Stimulated activated CD4-positive, alpha-beta T cell treated with anti-CD3 and anti-CD28 coated beads, Interleukin-12 subunit alpha, Interleukin-12 subunit beta, amount 100 ng/mL, for 48 hours (primary cell): ENCODE measurements around the gene PGP.

Source experiments
- DNase-seq, 3 donors: peaks; one replicate each; pipeline ENCODE4 v3.0.0-alpha.2; 2020; ENCODE audit warnings: low read depth in 2 of 3, low spot score in 1 of 3

The PGP gene

DNA sequence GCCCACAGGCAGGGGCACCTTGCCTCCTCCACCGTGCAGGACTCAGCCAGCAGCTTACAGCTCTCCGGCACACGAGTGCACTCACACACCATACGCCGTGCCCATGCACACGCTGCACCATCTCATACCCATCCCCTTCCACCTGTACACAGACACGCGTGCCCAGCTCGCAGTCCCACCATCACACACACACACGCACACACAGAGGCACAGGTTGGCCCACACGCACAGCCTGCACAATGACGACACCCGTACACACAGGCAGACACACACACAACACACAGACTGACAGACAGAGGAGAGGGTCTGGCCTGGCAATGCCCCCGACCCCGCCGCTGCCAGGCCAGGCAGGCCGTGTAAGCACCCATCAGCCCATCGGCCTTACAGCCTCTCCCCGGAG lies 30.3 kb downstream of the PGP start:
- DNase-seq = no peak

DNA sequence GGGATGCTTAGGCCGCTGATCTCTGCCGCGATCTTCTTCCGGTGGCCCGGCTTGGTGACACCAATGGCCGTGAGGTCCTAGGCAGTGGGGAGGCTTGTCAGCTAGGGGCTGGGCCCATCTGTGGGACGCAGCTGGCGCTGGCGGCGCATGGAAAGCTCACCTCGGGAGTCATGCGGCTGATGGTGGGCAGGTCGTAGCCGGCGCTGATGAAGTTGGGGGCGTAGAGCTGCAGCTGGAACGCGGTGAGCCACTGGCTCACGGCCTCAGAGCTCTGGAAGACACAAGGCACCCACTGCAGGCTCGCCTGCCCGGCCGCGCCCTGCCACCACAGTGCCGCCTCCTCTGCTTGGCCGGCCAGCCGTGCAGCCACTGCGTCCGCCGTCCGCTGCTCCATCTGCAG lies 31.0 kb downstream of the PGP start:
- no peak for DNase-seq

DNA sequence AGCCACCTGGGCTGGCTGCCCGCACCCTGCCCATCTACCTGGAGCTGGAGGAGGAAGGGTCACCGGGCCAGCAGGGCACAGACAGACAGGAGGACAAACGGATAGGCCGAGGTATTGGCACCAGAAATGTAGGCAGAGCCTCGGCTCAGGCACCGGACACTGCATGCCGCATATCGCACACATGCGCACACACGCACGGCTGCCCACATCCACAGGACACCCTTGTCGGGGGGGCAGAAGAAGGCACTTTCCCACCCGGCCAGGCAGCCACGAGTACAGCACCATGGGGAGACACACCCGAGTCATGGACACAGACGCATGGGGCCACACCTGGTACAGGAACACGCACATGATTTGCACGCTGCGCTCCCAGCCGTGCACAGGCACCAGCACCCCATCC lies 32.7 kb downstream of the PGP start:
- DNase-seq = no peak

DNA sequence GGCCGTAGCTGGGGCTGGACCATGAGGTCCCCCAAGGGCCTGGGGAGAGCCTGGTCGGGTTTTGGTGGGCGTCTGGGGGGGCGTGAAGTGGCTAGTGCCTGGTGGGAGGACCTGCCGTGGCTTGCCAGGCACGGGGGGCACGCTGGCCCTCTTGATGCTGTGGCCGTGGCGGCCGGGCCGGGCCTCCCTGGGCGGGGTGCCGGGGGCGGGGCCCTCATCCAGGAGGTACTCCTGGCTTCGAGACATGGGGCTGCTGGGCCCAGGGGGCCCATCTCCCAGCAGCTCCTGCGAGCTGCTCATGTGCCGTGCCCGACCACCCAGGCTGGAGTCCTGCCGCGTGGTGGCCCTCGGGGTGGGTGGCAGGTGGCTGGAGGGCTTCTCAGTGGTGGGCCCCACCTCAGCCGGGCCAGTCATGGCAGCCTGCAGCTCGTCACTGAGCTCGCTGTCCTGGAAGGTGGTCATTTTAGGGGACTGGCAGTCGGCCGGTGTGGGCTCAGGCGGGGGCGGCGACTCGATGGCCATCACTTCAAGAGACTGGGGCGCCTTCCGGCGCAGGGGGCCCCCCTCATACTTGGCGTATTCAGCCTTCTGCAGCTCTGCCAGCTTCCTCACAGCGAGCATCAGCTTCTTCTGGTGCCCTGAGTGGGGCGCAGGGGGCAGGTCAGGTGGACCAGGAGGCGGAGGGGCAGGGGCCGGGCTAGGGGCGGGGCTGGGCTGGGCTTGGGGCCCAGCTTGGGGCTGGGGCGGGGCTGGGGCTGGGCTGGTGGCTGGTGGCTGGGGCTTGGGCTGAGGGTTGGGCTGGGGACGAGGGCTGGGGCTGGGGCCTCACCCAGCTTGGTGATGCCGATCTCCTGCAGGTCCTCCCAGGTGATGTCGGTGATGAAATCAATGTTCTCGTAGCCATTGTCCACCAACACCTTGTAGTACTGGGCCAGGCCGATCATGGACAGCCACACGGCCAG lies 33.4 kb downstream of the PGP start:
- DNase-seq = no peak

DNA sequence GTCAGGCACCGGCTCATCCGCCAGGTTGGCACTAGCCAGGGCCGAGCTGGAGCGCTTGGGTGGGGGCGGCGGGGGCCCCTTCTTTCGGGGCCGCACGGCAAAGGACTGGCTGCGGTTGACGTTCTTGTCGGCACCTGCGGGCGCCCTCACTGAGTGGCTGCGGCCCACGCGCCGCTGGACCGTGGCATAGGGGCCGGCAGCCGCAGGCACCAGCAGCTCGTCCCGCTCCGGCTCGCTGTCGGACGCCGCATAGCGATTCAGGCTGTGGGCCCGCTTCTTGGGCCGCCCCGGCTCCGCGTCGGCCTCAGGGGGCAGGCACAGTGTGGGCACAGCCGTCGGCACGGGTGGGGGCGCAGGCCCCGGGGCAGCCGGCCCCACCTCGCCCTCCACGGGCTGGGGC lies 34.2 kb downstream of the PGP start:
- DNase-seq = no peak

DNA sequence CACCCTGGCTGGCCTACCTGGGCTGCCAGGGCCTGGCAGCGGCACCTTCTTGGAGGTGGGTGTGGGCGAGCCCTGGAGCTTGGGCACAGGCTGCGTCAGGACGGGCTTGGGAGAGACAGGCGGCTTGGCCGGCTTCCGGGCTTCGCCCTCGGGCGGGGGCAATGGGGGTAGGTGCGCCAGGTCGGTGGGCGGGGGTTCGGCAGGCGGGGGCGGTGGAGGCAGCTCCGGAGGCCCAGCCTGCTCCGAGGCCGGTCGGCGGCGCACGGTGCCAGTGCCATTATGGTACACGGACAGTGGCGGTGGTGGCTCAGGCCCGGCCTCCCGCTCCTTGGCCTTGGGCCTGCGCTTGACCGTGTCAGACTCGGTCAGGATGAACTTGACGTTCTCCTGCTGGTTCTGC lies 35.1 kb downstream of the PGP start:
- DNase-seq = no peak

DNA sequence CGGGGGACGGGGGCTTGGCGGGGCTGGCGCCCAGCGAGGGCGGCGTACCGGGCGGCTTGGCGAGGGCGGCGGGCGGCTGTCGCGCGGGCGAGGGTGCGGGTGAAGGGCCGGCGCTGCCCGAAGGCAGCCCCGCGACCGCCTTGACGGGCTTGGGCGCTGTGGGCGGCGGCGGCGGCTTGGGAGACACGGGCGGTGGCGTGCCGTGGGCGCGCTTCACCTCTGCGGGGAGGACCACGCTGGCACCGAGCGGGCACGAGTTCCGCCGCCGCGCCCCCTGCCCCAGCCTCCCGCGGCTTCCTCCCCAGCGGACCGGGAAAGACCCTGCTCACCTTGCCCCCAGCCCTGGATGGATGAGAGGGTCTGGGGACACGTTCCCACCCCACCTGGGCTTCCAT lies 35.5 kb downstream of the PGP start:
- DNase-seq = no peak

DNA sequence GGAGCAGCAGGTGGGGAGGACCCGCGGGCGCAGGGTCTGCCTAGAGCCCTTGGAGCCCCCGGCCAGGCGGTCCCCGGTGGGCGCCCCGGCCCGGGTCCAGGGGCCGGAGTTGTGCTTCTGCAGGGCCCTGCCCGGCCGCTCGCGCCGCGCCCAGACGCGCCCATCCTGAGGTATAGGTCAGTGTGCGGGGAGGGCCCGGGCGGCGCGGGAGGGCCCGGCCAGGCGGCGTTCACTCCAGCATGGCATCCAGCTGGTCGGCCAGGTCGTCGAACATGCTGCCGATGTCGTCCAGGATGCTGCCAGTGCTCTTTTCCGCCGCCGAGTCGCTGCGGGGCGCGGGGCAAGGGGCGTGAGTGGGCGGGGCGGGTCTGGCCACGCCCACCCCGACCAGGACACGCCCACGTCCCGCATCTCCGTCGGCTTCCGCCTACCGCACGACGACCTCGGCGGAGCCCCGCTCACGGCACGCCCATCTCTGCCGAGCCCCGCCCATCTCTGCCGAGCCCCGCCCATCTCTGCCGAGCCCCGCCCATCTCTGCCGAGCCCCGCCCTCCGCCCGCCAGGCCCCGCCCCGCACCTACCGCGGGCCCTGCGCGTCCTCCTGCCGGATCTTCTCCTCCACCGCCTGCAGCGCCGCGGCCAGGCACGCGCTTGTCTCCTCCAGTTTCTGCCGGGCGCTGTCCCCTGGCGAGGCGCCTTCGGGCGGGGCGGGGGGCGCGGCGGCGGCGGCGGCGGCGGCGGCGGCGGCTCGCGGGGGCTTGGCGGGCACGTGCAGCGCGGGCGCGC lies 36.1 kb downstream of the PGP start:
- peak in 1 of 3 donors; percentile 20 for DNase-seq

DNA sequence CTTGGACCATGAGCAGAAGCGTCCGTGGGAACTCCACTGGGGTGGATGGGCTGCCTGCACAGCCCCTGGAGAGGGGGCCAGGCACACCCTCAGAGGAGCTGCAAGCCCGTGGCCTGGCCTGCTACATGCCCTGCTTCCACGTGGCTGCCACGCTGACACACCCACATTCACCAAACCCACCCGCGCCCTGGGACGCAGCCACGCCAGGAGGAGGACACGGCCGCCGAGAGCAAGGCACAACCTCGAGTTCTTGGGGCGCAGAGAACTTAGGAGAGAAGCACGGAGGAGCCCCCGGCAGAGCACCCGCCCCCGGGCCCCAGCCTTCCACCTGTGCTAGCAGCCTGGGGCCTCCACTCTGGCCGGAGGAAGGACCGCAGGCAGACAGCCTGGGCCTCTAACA lies 37.1 kb downstream of the PGP start:
- DNase-seq = no peak

DNA sequence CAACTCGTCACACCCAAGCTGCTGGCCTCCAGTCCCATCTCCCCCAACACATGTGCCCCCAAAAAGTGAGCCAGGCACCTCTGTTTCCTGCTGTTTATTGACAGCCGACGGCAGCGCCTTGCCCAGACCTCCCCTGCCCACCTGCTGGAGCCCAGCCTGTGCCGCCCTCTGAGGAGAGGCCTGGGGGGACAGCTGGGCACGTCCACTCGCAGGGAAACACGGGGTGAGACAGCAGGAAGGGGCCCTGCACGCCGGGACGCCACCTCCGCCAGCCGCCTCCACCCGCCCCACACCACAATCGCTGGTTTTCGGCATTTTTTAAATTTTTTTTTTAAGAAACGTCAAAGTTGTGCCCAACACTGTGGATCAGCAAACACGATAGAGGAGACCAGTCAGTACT lies 37.5 kb downstream of the PGP start:
- no peak for DNase-seq

DNA sequence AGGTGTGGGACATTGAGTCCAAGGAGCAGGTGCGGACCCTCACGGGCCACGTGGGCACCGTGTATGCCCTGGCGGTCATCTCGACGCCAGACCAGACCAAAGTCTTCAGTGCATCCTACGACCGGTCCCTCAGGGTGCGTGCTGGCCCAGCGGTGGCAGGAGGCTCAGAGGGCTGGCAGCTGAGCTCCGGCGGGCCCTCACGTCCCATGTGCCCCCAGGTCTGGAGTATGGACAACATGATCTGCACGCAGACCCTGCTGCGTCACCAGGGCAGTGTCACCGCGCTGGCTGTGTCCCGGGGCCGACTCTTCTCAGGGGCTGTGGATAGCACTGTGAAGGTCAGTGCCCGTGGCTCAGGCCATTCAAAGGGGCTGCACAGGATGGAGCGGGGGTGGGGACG lies 38.6 kb downstream of the PGP start:
- no peak for DNase-seq

DNA sequence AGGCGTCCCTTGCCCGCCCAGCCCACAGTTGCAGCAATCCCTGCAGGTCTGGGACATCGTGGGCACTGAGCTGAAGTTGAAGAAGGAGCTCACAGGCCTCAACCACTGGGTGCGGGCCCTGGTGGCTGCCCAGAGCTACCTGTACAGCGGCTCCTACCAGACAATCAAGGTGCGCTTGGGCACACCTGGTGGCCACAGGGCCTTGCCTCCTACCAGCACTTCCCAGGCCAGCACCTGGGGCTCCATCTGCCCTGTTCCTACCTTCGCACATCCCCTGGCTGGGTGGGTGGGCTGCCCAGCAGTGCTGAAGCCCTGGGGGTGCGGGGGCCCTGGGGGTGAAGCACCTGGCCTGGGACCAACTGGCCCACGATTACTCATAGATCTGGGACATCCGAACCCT lies 39.2 kb downstream of the PGP start:
- DNase-seq = no peak

DNA sequence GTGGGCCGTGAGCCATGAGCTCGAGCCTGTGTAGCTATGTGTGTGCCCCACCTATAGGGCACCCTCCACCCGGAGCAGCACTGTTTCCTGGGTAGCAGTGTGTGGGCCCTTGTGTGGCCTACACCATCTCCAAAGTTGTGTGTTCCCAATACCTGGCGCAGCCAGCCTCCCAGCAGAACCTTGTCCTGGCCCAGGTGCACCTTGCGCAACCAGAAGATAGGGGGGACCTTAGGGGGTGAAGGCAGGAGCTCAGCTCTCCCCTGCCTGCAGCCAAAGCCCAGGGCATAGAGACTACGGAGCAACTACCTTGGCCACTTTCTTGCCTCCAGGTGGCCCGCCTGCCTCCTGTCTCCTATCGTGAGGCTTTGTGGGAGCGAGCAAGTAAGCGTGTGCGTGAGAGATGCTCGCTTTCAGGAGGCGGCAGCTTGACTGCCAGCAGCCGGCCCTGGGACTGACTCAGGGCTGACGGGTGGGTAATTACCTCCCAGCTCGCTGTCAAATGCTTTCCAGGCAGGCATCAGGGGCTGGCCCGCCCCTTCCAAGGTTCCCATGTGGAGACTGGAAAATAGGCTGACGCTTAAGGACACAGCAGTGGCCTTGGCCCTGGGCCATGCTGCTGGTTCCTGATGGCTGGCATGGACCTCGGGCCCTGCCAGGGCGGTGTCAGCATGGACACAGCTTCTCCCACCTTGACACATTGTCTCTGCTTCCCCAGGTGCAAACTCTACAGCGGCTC lies 40.1 kb downstream of the PGP start:
- DNase-seq = no peak

DNA sequence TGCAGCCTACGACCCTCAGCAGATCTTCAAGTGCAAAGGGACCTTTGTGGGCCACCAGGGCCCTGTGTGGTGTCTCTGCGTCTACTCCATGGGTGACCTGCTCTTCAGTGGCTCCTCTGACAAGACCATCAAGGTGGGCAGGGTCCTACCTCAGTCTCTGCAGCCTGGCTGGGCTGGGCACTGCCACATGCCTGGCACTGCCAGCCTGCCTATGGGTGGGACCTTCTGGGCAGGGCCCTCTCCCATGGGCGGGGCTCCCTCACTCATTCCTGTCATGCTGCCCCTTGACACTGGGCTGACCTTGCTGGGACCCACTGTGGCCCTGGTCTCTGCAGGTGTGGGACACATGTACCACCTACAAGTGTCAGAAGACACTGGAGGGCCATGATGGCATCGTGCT lies 40.7 kb downstream of the PGP start:
- DNase-seq = no peak

DNA sequence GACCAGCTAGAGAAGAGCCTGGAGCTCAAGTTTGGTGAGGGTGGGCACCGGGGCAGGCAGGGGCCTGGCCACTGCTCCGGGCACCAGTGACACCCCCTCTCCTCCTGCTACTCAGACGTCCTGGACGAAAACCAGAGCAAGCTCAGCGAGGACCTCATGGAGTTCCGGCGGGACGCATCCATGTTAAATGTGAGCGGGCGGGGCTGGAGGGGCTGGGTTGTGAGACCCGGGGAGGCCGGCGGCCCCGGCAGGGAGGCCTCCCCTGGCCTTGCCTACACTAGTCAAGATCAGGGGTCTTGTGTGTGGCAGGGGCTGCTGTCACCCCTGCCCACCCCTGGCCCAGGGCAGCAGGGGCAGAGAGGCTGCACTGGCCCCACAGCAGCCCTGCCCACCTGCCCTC lies 41.3 kb downstream of the PGP start:
- DNase-seq = no peak

DNA sequence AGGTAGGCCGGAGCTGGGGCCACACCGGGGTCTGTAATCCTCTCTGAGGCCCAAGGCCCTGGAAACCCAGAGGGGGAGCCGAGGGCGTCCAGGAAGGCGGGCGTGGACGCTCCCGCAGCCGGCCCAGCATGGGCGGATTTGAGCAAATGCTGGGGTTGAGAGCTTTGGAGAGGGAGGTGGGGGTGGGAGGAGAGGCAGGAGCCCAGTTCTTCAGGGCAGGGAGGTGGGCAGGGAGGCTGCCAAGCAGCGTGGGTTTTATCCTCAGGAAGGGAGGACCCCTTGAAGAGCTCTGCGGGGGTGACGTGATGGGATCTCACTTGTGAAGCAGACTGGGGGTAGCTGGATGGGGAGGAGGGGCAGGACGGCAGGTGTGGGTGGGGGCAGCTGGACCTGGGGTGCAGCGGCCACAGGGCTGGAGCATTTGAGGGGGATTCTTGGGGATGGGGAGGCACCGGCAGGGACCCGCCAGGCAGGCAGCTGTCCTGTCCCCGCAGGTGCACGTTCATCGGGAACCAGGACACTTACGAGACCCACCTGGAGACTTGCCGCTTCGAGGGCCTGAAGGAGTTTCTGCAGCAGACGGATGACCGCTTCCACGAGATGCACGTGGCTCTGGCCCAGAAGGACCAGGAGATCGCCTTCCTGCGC lies 41.8 kb downstream of the PGP start:
- no peak for DNase-seq

DNA sequence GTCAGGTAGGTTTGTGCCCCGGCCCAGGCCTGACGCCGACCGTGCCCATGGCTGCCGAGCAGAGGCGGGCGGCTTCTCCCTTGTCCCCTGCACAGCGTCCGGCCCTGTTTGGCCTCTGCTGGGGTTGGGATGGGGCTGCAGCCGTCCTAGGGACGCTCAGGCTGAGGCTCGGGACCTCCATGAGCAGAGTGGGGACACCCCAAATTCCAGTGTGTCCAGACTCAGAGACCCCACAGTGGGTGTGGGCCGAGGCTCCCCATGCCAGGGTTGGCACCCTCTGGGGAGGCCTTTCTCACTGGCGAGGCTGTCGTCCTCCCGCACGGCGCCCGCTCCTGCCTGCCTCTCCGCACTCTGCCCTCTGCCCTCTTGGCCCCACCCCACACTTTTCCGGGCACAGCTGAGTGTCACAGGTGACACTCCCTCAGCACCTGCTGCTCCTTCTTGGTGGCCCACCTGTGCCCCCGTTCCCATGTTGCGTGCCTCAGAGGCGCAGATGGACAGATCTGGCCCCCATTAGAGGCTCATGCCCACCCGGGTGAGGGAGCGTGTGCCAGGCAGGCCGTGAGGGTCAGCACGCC lies 43.0 kb downstream of the PGP start:
- DNase-seq = no peak

DNA sequence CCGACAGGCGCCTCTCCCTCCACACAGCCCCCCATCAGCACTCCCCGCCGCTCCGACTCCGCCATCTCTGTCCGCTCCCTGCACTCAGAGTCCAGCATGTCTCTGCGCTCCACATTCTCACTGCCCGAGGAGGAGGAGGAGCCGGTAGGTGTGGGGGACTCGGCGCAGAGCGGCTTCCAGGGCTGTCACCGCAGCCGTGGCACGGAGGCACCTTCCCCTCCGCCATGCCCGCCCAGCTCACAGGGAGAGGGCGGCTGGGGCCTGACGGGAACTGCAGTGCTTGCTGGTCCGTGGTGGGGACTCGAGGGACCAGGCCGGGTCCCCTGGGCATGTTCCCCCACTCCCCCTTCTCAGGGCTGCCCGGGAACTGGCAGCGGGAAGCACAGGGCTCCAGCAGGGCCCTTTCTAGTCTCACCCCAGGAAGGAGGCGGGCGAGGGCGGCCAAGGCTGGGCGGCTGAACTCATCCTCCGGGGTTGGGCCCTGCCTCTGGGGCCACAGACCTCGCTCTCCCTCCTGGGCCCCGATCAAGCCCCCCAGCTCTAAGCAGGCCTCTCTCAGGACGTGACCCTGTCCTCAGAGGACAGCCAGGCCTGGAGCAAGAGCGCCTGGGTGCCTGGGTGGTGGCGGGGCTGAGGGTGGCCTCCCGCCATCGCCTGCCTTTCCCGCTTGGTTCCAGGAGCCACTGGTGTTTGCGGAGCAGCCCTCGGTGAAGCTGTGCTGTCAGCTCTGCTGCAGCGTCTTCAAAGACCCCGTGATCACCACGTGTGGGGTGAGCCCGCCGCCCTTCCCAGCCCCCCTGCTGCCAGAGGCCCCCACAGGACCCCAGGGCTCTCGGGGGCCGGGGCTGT lies 43.8 kb downstream of the PGP start:
- no peak for DNase-seq

DNA sequence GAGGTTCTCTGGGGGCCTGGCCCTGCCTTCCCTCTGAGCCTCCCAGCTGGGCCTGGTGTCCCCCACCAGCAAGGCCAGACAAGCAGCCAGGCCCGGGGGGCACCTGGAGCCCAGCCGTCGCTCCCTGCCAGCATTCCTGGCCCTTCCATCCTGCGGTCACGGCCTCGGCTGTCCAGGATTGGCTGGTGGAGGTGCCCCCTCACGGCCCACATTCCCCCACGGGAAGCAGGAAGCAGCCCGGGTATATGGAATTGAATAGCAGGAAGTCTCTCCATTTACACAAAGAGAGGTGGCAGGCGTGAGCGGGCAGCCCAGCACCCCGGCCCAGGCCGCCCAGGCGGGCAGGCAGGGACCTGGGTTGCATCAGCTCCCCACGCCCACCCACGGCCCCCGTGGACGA lies 44.6 kb downstream of the PGP start:
- no peak for DNase-seq

DNA sequence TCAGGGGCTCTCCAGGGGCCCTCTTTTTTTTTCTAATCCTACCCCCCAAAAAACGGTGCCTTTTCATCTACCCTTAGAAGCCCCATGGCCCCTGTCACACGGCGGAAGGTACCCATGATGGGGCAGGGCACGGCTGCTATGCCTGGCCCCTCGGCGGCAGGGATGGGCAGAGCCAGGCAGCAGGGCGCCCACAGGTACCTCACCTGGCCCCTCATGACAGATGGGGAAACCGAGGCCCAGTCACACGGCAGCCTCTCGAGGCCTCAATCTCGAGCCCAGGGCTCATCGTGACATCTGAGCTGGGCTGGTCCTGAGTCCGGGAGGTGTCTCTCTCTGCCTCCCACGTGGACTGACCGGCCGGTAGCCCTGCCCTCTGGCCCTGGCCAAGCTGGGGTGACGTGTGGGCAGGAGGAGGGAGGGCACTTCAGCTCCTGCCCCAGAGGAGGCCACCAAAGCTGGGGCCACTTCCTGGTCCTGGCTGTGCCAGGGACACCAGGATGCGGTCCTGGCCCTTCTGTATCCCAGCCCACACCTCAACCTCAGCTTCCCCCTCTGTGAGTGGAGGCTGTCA lies 47.5 kb downstream of the PGP start:
- DNase-seq = no peak
